Stimulated activated CD4-positive, alpha-beta T cell treated with anti-CD3 and anti-CD28 coated beads, Interleukin-1b, Interleukin-23, amount 100 ng/mL, for 24 hours (primary cell): ENCODE data around the gene LEFTY1.
"Not testable (repeated sequence)": the region's sequence is repeated elsewhere in the genome, so short reads cannot be mapped to it uniquely, and the experiment has no call there.

Experiments used
- DNase-seq, 4 experiments: peaks; one replicate each; pipeline ENCODE4 v3.0.0-alpha.2; 2020; ENCODE audit warnings: low read depth in 4 of 4, low spot score in 1 of 4

LEFTY1 gene

DNA sequence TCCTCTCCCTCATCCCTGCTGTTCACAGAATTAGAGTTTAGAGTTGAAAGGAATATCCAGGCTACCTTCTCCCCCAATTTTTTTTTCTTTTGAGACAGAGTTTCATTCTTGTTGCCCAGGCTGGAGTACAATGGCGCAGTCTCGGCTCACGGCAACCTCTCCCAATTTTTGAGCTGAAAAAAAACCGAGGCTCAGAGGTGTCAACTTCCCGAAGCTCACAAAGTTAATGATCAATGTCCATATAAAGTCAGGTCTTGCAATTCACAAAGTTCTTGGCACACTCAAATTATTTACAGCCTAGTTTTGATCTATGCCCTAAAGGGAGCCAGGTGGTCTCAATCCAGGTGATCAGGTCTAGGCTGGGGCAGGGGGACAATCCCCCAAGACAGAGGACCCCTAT, 797 bp upstream of the LEFTY1 start:
- no peak for DNase-seq

GRCh38 chr1:225888289-225888897, 553 bp downstream of the LEFTY1 start:
- DNase-seq = no peak

DNA sequence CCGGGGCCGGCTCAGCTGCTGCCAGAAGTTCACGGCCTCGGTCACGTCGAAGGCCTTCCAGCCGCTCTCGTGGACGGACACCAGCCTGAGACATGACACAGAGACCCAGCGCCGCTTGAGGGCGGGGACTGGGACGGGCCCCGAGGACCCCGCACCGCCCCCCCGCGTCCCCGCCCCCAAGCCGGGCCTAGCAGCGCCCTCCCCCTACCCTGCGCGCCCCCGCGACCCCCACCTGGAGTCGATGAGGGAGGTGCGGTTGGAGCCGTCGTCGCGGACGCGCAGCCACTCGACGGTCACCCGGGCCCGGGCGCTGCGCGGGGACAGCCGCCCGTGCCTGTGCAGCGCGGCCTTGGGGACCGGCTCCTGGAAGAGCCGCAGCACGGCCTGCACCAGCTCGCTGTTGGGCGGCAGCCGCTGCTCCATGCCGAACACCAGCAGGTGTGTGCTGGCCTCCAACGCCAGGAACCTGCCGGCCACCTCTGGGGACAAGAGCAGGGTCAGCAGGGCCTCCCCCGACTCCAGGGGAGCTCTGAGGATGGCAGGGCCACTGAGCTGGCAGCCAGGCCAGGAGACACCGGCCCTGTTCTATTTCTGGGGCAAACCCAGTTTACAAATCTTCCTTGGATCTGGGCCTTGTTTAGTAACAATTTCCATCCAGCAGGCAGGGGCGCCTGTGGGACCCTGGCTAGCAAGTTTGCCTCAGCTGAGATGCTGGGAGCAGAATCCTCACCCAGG, 1.2 kb downstream of the LEFTY1 start:
- not testable (repeated sequence) for DNase-seq

GRCh38 chr1:225887030-225887314, 2.0 kb downstream of the LEFTY1 start:
- DNase-seq = no peak

GRCh38 chr1:225886159-225887029, 2.6 kb downstream of the LEFTY1 start:
- DNase-seq = no peak

- DNase-seq = no peak
Measured at GRCh38 chr1:225885336-225885735, 3.6 kb downstream of the LEFTY1 start.

DNA sequence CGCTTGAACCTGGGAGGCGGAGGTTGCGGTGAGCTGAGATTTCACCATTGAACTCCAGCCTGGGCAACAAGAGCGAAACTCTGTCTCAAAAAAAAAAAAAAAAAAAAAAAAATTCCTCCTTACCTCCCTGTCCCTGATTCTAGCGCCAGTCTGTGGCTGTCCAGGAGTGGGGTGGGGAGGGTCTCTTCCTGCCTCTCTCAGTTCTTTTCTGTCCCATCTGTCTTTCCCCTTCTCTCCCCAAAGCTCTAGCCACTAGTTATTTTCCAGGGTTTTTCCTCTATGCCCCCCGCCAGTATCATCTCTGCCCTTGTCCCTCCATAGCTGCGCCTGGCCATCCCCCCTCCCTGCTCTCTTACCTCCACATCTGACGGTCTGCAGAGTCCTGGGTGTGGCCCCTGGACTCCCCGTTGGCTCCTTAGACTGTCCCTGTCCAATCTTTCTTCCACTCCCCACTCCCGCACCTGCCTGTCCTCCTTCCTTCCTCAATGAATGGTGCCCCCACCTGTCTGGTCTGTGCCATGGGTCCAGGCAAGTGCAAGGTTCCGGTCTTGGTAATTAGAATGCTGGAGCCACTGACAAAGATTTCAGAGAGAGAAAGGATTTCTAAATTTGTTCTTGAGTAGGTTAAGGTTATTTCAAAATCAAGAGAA, 5.2 kb downstream of the LEFTY1 start:
- no peak for DNase-seq

GRCh38 chr1:225882694-225883615, 6.0 kb downstream of the LEFTY1 start:
- peak in 1 of 4 experiments; percentile 27 for DNase-seq

- DNase-seq = peak; percentile 62 to 82 (median 74)
Measured at GRCh38 chr1:225881959-225882693, 6.8 kb downstream of the LEFTY1 start, which contains the start of gene TMEM63A. TSS of gene TMEM63A (minus strand) at chr1:225882380. CDS start at chr1:225877580, 4,800 bp downstream.

DNA sequence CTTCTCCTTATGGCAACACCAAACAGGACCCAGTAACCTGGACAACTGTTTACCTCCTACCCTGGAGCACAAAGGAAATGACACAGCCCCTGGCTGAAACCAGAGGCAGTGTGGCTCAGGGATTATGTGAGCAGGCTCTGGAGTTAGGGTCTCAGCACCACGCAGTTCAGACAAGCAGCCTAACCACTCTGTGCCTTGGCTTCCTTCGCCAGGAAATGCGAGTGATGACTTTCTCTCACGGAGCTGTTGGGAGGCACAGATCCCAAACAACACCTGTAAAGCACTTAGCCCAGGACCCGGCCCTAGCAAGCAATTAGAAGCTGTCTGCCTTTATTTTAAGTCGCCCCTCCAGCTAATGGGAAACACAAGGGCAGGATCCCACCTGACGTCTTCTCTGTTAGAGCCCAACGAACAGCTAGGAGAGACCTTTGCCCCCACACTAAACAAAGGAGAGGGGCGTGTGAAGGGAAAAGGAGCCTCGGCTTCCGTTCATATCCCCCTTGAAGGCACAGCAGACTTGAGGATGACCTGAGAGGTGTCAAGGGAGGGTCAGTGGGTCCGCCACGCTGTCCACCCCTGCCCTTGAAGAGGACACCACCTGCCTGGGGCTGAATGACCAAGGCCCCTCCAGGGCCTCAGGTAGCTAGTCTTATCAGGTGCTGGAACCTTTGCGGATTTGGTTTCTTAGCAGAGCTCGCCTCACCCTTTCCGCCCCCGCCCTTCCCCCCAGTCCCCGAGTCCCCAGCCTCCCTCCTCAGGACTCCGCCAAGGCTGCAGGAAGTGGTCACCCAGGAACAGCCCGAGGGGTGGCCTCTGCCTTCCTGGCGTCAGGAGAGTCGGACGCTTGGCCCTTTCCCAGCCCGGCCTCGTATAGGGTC, 7.6 kb downstream of the LEFTY1 start:
- DNase-seq = no peak

DNA sequence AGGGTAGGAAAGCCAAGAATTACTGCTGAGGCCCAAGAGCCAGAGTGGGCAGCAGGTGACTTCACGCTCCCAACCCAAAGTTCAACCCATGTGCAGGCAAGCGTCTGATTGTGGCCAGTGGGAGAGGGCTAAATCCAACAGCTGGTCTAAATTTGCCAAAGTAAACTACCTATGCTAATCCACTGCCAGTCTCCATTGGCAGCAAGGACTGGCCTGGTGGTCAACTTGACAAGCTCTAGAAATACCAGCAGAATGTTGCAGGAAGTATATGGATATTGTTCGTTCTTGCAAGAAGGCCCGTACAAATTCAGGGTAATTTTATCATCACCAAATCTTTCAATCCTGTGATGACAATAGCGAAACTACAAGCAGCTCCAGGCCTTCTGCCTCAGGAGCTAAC, 8.3 kb downstream of the LEFTY1 start:
- no peak for DNase-seq

GRCh38 chr1:225880222-225880588, 8.7 kb downstream of the LEFTY1 start:
- DNase-seq = no peak

- DNase-seq = no peak
Measured at GRCh38 chr1:225879521-225880221, 9.3 kb downstream of the LEFTY1 start.

- DNase-seq = no peak
Measured at GRCh38 chr1:225878282-225878681, 10.7 kb downstream of the LEFTY1 start.

- no peak for DNase-seq
Measured at GRCh38 chr1:225877580-225877979, 11.4 kb downstream of the LEFTY1 start.

DNA sequence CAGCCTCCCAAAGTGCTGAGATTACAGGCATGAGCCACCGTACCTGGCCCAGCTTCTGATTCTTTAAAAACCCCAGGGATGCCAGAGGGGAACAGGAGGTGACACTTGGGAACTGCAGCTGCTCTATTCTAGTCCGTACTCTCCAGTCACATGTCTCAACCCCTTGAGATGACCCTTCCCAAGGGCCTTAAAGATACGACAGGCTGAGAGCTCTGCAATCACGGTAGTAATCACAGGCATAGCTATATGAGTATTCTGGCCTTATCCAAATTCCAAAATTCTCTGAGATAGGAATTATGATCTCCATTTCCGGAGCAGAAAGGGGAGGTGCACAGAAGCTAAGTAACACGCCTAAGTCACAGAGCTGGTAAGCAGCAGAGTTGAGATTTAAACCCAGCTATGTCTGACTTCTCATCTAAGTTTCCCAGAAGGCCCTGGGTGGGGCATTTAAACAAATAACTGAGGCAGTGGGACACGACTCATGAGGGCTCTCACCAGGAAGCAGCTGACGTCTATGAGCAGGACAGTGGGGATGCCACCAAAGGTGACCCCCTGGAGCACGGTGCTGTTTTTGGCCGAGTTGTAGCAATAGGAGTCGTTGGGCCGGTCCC, 11.9 kb downstream of the LEFTY1 start:
- no peak for DNase-seq

- DNase-seq = no peak
Measured at GRCh38 chr1:225875044-225875815, 13.7 kb downstream of the LEFTY1 start.
